Left ventricle myocardium superior (tissue), 1 donor: ENCODE measurements around the gene NRXN2. TPM values are rescaled to one million over a fixed set of nuclear protein-coding genes. Genes with fewer than 3 reads are reported as not detected.
"Not testable (repeated sequence)": the region's sequence is repeated elsewhere in the genome, so short reads cannot be mapped to it uniquely, and the experiment has no call there.

Source experiments
- ATAC-seq: fragments of 200-7000 bp; cut with Tn5 transposase; one replicate; pipeline ENCODE4 v1.9.1; 2020; ENCODE audit warnings: mild to moderate bottlenecking, moderate library complexity
- DNase-seq: peaks from one replicate; pipeline ENCODE4 v3.0.0-alpha.2; 2020
- intact Hi-C: fragments of 100-400 bp; cut with micrococcal nuclease; formaldehyde crosslinking; loops from one replicate; pipeline ENCODE4 v1.11.0; 2022
- total RNA-seq: library from RNA; stranded (reverse); fragmentation: NEBNext Ultra II Directional; extraction: Animal tissue kit (Norgen Biotek cat#: 25700); gene quantifications from one replicate; pipeline ENCODE4 v1.2.1, GENCODE V29; 2021
- donor health status: DM: no; HTN: yes; CAD: no; lungs with severe emphysema.

NRXN2 gene
- total RNA-seq, 1 donor from 2014 or later = 0.97 TPM

DNA sequence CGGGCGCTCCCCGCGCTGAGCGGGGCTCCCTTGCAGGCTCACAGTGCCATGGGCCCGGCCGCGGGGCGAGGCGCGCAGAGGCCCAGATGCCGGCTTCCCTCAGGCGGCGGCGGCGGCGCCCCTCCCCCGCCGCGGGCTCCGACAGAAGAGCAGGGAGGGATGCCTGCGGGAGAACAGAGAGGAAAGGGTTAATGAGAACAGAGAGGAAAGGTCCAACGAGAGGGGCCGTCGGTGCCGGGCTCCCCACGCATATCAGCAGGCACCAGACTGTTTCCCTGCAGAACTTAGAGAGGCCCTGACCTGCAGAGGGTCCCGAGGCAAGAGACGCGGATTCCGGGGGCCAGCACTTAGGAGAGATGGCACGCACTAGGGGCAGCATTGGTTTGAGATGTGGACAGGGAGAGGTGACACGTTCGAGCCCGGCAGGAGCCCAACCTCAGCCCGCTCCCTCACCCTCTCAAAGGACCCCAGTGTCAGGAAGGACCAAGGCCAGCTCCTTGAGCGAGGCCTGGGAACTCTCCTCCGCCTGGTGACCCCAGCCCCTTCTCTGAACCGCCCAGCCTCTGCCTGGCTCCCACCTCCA lies 9.1 kb downstream of the NRXN2 start:
- no peak for DNase-seq
- intact Hi-C loops = no loop called here

DNA sequence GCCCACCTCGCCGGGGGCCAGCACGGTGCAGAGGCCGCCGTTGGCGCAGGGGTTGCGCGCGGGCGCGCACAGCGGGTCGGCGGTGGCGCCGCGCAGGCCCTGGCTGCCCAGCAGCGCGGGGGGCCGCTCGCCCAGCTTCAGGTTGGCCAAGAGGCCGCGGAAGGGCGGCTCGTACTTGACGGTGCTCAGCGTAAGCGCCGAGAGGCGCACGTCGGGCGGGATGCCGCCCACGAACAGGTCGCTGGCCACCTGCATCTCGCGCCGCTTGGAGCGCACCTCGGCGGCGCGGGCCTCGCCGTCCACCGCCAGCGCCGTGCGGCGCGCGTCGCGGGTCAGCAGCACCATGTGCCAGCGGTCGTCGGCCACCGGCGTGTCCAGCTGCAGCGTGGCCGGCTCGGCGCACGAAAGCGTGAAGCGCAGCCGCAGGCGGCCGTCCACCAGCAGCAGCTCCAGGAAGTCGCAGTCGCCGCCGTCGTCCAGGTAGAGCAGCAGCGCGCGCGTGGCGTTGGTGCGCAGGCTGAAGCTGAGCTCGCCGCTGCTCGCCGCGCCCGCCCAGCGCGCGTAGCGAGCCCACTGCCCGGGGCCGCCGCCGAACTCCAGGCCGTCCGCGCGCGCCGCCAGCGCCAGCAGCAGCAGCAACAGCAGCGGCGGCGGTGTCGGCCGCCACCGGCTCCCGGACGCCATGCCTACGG lies 9.8 kb downstream of the NRXN2 start:
- ATAC-seq (peak; percentile 64), DNase-seq (peak; percentile 57)
- intact Hi-C loops = no loop called here

More for the DNA sequence above, 9.1 kb downstream of the NRXN2 start:
- no peak for ATAC-seq

DNA sequence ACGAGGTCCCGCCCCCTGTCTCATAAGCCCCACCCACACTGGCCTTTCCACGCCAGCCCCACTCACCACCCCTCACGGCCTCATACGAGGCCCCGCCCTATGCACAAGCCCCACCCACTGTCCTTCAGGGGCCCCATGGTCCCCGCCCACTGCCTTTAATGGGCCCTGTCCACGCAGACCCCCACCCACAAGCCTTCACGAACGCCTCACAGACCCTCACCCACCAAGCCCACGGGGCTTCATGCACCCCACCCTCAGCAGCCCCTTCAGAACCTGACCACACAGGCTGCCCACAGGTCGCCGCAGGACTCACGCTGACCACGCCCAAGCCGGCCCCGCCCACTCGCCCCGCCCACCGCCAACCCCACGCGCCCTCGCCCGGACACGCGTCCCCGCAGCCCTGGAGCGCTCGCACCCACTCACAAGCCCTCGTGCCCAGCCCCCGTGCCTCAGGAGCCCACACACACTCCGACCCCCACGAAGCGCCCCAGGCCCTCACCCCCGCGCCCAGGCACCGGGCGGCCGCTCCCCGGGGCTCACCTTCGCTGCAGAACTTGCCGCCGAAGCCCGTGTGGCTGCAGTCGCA lies 10.5 kb downstream of the NRXN2 start:
- intact Hi-C loops = no loop called here
- DNase-seq (no peak), ATAC-seq (no peak)

DNA sequence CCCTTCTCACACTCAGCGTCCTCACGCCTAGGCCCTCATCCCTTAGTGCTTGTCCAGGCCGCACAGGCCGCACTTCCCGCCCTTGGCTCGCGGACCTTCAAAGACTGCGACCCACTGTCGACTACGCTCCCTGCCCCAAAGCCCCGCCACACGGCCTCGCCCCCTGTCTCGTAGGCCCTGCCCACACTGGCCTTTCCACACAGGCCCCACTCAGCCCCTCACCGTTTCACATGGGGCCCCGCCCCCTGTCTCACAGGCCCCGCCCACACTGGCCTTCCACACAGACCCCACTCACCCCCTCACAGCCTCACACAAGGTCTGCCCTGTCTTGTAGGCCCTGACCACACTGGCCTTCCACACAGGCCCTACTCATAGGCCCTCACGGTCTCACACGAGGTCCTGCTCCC lies 11.0 kb downstream of the NRXN2 start:
- intact Hi-C loops = no loop called here
- no peak for ATAC-seq
- no peak for DNase-seq

DNA sequence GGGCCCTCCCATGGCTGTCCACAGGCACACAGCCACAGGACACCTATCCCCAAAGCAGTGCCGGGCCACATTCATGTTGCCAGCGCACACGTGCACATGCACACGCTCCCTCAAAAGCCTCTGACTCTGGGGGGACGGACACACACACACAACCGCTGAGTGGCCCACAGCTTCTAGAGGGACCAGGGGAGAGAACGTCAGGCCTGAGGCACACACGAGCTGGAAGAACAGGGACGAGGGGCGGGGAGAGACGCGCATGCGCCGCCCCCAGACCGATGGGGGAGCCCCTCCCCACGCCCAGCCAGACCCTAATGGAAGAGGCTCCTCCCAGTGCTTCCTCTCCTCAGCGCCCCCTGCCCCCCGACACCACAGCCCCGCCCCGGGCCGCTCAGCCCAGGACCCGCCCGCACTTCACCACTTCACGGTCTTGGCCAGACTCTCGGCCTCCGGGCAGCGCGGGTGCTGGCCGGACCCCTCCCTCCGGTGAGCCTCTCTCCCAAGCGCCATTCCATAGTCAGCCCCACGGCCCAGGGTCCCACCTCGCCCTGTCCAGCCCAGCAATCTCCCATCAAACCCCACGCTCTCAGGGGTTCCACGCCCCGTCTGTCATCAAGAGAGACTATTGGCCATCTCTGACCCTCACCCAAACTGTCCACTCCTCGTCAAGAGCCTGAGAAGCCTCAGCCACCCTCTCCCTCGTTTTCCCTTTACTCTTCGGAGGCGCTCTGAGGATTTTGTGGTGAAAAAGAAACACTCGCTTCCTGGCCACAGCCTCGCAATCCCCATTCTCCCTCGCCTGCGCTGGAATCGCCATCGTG lies 11.7 kb downstream of the NRXN2 start:
- ATAC-seq (no peak), DNase-seq (no peak)
- intact Hi-C loops = no loop called here

DNA sequence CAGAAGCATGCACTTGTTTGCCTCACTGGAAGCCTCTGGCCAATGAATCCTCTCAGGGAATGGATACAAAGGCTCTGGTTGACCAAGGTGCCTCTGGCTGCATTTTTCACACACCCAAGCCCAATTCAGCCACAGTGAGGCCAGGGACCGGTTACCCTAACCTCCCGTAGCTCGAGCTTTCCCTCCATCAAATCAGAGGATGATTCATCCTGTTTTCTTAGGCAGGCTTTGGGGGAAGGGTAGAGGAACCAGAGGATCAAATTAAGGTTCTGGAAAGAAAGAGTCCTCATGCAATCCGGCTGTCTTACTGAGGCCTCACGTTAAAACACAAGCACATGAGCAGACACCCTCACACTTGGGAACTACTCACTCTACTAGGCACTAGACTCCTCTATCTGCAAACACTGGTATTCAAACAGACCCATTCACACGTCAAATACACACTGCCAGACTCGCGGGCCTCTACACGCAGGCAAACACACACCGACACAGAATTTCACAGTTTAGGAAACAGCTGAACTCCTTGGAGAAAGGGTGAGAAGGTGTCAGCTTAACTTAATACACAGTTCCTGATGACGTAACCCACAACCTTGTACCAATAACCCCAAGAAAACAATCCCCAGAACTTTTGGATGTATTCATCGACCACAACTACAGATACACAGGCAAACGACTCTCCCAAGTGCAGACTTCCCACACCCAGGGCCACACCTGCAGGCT lies 12.4 kb downstream of the NRXN2 start:
- intact Hi-C loops = no loop called here
- ATAC-seq (no peak), DNase-seq (no peak)

DNA sequence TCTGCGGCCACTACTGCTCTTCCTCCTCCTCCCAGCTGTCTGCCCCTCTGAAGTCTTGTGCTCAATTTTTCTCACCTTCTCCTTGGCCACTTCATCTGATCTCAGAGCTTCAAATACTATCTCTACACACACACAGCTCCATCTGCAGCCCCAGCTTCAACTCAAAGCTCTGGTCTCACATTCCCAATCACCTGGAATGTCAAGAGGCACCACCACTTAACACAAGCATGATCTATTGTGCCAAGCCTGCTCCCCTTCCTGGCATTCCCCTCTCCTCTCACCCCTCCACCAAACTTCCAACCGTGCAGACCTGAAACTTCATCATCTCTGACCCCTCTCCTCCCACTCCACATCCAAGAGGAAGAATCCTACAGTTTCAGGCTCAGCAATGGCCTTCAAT lies 17.5 kb downstream of the NRXN2 start:
- DNase-seq (no peak), ATAC-seq (no peak)
- intact Hi-C loops = no loop called here

DNA sequence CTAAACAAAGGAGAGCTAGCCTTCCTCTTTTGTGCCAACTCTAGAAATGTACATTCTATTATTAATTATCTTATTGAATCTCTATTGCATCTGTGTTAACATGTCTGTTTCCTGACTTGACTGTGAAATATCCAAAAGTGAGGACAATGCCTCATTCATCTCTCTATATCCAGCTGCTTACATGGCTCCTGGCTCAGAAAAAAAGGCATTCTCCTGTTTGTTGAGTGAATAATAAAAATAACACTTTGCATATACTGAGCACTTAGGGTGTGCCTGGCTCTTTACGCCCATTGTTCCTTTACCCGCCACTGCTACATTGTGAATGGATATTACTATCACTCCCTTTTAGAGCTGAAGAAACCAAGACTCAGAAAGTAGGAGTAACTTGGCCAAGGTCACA lies 19.9 kb downstream of the NRXN2 start:
- DNase-seq = no peak
- ATAC-seq = no peak
- intact Hi-C loops = no loop called here

DNA sequence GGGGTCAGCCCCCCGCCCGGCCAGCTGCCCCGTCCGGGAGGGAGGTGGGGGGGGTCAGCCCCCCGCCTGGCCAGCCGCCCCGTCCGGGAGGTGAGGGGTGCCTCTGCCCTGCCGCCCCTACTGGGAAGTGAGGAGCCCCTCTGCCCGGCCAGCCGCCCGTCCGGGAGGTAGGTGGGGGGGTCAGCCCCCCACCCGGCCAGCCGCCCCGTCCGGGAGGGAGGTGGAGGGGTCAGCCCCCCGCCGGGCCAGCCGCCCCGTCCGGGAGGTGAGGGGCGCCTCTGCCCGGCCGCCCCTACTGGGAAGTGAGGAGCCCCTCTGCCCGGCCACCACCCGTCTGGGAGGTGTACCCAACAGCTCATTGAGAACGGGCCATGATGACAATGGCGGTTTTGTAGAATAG lies 21.0 kb downstream of the NRXN2 start:
- ATAC-seq, DNase-seq, intact Hi-C loops: not testable (repeated sequence)

DNA sequence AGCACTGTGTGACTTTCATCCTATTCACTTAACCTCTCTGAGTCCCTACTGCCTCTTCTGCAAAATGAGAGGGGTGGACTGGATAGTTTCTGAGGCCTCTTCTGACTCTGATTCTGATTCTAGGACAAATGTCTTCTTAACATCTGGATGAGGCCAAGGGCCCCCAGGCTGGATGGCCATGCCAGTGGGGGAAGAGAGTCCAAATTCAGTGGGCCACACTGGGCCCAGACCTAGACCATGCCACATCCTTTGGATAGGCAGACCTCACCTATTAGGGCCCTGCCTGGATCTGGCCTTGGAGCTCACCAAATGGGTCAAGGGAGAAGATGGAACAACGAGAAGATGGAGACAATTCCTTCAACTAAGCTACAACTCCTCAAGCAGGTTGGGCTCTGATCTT lies 24.6 kb downstream of the NRXN2 start:
- intact Hi-C loops = no loop called here
- no peak for DNase-seq
- ATAC-seq = no peak

DNA sequence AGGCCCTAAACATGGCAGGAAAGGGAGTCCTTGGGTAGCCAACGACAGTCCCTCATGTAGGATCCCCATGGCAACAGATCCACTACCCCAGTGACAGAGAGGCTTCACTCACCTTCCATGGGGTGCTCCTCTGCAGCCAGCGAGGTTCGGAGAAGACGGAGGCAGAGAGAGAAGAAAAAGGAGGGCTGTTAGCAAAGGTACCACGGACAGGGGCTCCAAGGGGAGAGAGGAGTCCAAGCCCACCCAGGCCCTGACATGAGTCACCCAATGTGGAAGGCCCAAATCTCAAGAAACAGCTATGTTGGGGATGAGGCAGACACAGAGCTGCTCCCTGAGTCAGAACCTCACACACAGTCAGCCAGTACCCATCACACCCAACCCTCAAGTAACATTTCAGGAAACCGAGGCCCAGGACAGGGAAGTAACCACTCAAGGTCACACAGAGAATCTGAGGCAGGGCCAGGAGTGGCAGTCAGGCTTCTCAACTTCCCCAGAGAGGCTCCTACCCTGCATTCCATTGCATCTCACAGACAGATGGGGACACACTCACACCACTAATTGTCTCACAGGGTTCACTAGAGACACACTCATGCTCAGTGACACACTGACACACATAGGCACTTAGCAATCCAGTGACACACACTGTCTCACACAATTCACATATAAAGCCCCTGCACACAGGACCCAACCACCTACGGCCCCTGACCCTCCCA lies 25.2 kb downstream of the NRXN2 start:
- intact Hi-C loops = no loop called here
- ATAC-seq (no peak), DNase-seq (no peak)

DNA sequence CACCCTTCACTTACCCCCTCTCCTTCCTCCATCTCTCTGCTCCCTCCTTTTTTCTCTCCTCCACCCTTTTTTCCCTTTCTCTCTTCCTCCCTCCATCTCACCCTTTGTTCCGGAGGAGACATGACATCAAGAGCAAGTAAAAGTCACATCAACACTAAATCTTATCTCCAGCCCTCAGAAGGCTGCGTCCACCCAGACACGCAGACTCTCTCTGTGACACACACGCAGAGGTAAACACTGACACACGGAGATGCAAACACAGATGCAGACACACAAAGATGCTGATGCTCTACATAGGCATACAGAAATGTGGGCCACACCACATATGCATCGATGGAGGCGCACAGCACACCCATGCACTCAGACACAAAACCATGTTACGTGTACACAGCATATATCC lies 27.0 kb downstream of the NRXN2 start:
- DNase-seq = no peak
- intact Hi-C loops = no loop called here
- no peak for ATAC-seq

DNA sequence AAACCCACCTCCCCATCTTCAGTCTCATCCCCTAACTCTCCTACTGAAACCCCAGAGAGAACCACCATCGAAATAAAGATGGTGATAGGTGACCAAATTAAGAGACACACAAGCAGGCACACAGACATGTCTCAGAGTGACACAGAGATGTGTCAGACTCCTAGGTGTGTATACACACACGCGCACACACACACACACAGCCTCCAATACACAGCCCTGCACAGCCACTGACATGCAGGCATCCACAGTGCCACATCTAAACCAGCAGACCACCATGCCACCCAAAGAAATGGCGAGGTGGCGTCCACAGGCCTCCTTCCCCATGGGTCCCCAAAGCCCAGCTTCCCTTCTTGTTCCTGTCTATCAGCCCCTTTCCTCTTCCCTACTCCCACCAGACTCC lies 27.4 kb downstream of the NRXN2 start:
- DNase-seq (no peak), ATAC-seq (no peak)
- intact Hi-C loops = no loop called here

DNA sequence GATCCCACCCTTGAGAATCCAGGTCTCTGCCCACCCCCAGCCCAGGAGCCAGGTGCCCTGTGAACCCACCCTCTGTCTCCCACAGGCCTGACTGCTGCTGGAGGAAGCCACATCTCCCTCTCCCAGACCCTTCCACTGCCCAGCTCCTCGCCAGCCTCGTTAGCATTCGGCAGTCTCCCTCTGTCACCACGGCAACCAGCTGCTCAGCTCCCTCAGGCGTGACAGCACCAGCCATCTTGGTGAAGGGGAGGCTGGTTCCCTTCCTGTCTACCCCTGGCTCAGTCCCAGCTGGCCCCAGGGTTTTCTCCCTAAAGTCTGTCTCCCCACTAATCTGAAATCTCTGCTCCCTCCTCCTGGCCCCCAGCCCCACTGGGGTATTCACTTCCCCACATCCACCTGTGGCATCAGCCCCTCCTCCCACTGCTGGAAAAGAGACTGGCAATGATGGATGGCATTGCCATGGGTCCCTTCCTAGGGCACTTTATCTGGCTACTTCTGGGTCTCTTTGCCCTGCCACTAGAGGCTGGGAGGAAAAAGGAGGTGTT lies 28.1 kb downstream of the NRXN2 start:
- intact Hi-C loops = no loop called here
- DNase-seq (no peak), ATAC-seq (no peak)

DNA sequence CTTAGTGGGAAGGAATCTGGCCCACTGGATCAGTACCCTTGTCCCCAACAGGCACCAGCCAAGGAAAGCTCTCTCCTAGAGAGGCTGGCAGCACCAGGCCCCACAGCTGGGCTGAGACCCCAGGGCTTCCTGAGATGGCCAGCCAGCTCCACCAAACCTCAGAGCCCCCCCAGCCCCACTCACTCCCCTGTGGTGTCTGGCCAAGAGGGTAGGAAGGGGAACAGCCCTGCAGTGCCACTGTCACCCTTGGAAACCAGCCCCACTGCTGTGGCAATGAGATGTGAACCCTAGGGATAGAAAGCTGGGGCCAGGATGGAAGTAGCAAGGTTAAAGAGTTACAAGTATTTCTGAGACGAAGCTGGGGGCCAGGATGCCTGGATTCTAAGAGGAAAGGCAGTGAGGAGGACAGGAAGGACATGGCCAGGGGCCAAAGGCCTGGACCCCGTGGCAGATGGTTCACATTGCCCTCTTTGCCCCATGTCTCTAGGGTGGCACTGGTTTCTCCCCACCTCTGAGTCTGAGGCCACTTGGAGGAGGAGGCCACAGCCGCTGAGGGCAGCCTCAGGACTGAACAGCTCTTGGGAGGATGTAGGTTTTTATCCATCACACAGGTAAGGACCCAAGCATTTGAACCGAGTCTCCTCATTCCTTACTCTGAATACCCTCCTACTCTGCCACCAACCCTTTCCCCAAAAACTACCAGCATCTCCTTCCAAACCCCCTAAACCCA lies 28.8 kb downstream of the NRXN2 start:
- no peak for ATAC-seq
- intact Hi-C loops = no loop called here

DNA sequence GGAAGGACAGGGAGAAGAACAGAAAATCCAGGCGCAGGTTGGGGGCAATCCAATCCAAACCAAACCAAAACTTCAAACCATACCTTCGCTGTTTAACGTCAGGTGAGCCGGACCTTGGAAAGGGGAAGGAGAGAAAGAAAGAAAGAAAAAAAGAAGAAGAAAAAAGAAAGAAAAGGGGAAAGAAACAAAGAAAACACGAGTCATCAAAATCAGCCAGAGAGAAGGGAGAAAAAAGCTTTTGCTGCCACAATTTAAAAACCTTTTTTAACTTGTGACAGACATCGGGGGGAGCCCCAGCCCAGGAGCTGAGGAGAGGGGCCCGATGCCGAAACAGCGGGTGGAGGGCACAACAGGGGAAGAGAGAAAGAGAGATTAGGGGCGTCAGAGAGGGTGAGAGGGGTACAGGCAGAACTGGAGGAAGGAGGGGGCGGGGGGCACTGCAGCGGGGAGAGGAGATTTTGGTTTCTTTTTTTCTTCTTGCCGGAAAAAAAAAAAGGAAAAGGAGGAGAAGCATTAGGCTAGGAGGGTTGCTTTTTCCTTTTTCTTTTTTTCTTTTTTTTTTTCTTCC lies 30.1 kb downstream of the NRXN2 start:
- ATAC-seq (no peak), DNase-seq (no peak)
- intact Hi-C loops = no loop called here

More for the DNA sequence above, 28.8 kb downstream of the NRXN2 start:
- no peak for DNase-seq

DNA sequence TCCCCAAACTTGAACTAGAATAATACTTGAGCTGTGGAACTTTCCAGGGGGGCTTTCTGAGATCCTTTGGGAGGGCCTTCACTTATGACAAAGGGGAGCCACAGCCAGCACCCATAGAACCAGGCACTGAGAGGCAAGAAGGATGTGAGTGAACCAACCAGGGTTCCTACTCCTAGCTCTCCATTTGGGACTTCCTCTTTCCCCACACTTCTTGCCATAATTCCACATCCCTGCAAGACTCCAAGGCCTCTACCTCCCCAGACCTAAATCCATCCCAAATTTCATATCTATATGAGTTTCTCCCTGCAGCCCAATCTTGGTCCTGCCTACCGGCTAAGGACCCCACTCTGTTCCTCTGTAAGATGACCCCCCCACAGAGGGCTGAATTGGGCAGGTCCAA lies 31.5 kb downstream of the NRXN2 start:
- intact Hi-C loops = no loop called here
- DNase-seq (no peak), ATAC-seq (no peak)

DNA sequence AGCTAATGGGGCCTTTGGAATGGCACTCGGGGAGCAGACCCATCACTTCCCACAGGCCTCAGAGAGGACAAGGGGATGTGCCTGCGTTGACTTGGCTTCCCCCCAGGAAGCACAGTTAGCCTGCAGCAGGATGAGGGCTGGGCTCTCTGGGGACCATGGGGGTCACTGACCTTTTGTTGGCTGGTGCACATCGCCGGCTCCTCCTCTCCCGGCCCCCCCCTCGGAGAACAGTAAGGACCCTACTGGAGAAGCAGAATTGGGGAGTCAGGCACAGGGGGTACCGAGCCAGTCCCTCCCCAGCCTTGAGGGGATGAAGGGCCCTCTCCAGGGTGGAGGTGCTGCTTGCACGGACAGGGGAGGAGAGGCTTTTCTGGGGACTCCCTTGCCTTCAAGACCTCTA lies 32.8 kb downstream of the NRXN2 start:
- DNase-seq = peak; percentile 61
- no peak for ATAC-seq
- intact Hi-C loops = no loop called here
